ENCODE measurements around the gene HSH2D. TPM values are rescaled to one million over a fixed set of nuclear protein-coding genes. Genes with fewer than 3 reads are reported as not detected.
A peak's percentile ranks its signal among the peaks of the same experiment; 100 is the strongest.

The HSH2D gene
- total RNA-seq, 1 experiment from 2014 or later = 0.23 TPM

- no peaks in the 10 kb centered on the region for H3K27me3 Mint-ChIP-seq (ENCODE audit: insufficient read depth, unreplicated experiment)
- ChIA-PET CTCF (interaction anchor here (0.5 to 2.0 kb wide), 5 partner anchors 34 to 73 kb away, joined by 3 to 12 read pairs (median 6); partner anchors contain the start of genes FAM32A and TPM4), POLR2A (interaction anchor here (1.2 kb wide), 1 partner anchor 36 kb away, joined by 6 read pairs; the partner anchor contains the start of gene TPM4)
- H3K4me3 Mint-ChIP-seq (ENCODE audit: unreplicated experiment) = peak overlapping the region; percentile 96
- TSS peak; percentile 78 for BruUV-seq (replicated peaks)
- peaks cover 17% of the 10 kb centered on the region for H3K4me1 Mint-ChIP-seq (ENCODE audit: low read depth, unreplicated experiment)
- peak overlapping the region; percentile 72 for H3K4me3 ChIP-seq (ENCODE audit: low read depth, low read length)
- H3K36me3 Mint-ChIP-seq (ENCODE audit: insufficient read depth, unreplicated experiment) = peaks cover 42% of the 10 kb centered on the region
- intact Hi-C loops (cut with micrococcal nuclease; ENCODE audit: unreplicated experiment) = loop anchor here (1.0 to 2.0 kb wide), 6 partner anchors 14 to 71 kb away; partner anchors contain the start of gene TPM4
- no peaks in the 10 kb centered on the region for H3K9me3 ChIP-seq
- no peaks in the 10 kb centered on the region for H3K36me3 ChIP-seq (ENCODE audit: control insufficient read depth, insufficient read depth, low read length)
- no peaks in the 10 kb centered on the region for H3K9me3 Mint-ChIP-seq (ENCODE audit: unreplicated experiment)
- peaks cover 25% of the 10 kb centered on the region for H3K4me1 ChIP-seq
- DNase-seq = no peak
- no peak for TF ChIP-seq CTCF (IDR thresholded peaks at IDR 0.05; ENCODE audit: insufficient read depth in 1 of 2, low read depth in 1 of 2, low read length in 1 of 2, severe bottlenecking in 1 of 2, unreplicated experiment in 1 of 2)
- H3K27ac Mint-ChIP-seq (ENCODE audit: unreplicated experiment) = peak overlapping the region; percentile 95
- H3K27me3 ChIP-seq (replicated peaks; ENCODE audit: control insufficient read depth, insufficient read depth, low read length) = no peaks in the 10 kb centered on the region
Measured at GRCh38 chr19:16111909-16112752, 31.4 kb upstream of the HSH2D start.

DNA sequence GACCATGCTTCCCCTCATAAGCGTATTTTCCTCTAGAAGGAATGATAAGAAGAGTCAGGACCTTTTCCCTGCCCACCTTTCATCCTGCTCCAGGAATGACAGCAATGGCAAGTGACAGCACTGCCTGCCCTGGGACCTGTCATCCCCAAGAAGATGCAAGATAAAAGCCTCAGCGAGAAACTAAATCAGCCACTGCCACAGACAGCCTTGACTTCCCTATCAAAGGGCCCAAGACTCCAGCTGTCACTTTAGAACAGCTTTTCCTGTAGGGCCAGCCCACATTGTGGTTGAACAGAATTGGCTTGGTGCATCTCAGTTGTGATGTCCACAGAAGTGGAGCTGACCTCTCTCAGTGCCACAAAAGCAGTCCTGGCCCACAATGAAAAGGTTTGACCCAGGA lies 30.7 kb upstream of the HSH2D start:
- Histone ChIP-seq H3K27me3 (replicated peaks; ENCODE audit: control insufficient read depth, insufficient read depth, low read length) (no peaks in the 10 kb centered on the region), H3K36me3 (ENCODE audit: control insufficient read depth, insufficient read depth, low read length) (no peaks in the 10 kb centered on the region), H3K4me1 (peaks cover 25% of the 10 kb centered on the region), H3K9me3 (no peaks in the 10 kb centered on the region), H3K4me3 (ENCODE audit: low read depth, low read length) (peak overlapping the region; percentile 72)
- H3K9me3 Mint-ChIP-seq (ENCODE audit: unreplicated experiment) = no peaks in the 10 kb centered on the region
- CTCF ChIA-PET = interaction anchor here (0.7 kb wide), 1 partner anchor 71 kb away, joined by 3 read pairs; no protein-coding TSS in a partner anchor
- H3K27me3 Mint-ChIP-seq (ENCODE audit: insufficient read depth, unreplicated experiment) = no peaks in the 10 kb centered on the region
- no peak for TF ChIP-seq CTCF (IDR thresholded peaks at IDR 0.05; ENCODE audit: insufficient read depth in 1 of 2, low read depth in 1 of 2, low read length in 1 of 2, severe bottlenecking in 1 of 2, unreplicated experiment in 1 of 2)
- peaks cover 12% of the 10 kb centered on the region for H3K4me1 Mint-ChIP-seq (ENCODE audit: low read depth, unreplicated experiment)
- POLR2A ChIA-PET = interaction anchor here (0.6 kb wide), 1 partner anchor 50 kb away, joined by 3 read pairs; no protein-coding TSS in a partner anchor
- BruUV-seq (replicated peaks) = no TSS peak
- DNase-seq = no peak
- peak overlapping the region; percentile 95 for H3K27ac Mint-ChIP-seq (ENCODE audit: unreplicated experiment)
- H3K4me3 Mint-ChIP-seq (ENCODE audit: unreplicated experiment) = peak overlapping the region; percentile 96
- intact Hi-C loops (cut with micrococcal nuclease; ENCODE audit: unreplicated experiment) = no loop called here
- peaks cover 48% of the 10 kb centered on the region for H3K36me3 Mint-ChIP-seq (ENCODE audit: insufficient read depth, unreplicated experiment)

DNA sequence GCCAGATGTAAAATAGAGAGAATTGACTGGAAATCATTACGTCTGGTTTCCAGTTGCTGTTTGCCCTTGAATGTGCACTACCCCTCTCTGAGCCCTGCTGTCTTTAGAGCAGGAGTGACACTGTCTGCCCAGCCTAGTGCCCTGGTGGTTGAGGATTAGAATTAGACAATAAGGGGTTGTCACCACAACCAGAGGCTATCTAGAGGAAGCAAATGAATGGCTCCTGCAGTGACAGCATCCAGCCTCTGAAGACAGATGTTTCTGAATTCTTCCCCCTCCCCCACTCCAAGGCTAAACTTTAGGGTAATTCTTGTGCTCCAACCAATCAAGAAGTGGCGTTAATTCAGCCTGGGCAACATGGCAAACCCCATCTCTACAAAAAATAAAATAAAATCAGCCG lies 29.8 kb upstream of the HSH2D start:
- H3K9me3 Mint-ChIP-seq (ENCODE audit: unreplicated experiment) = no peaks in the 10 kb centered on the region
- DNase-seq = no peak
- no peaks in the 10 kb centered on the region for H3K9me3 ChIP-seq
- H3K4me1 ChIP-seq = peaks cover 25% of the 10 kb centered on the region
- H3K36me3 Mint-ChIP-seq (ENCODE audit: insufficient read depth, unreplicated experiment) = peaks cover 58% of the 10 kb centered on the region
- no peak for TF ChIP-seq CTCF (IDR thresholded peaks at IDR 0.05; ENCODE audit: insufficient read depth in 1 of 2, low read depth in 1 of 2, low read length in 1 of 2, severe bottlenecking in 1 of 2, unreplicated experiment in 1 of 2)
- H3K36me3 ChIP-seq (ENCODE audit: control insufficient read depth, insufficient read depth, low read length) = peaks cover 3% of the 10 kb centered on the region
- H3K4me3 ChIP-seq (ENCODE audit: low read depth, low read length) = no peak overlapping the region
- no TSS peak for BruUV-seq (replicated peaks)
- H3K4me3 Mint-ChIP-seq (ENCODE audit: unreplicated experiment) = peak overlapping the region; percentile 24
- no peak overlapping the region for H3K27ac Mint-ChIP-seq (ENCODE audit: unreplicated experiment)
- peaks cover 12% of the 10 kb centered on the region for H3K4me1 Mint-ChIP-seq (ENCODE audit: low read depth, unreplicated experiment)
- H3K27me3 Mint-ChIP-seq (ENCODE audit: insufficient read depth, unreplicated experiment) = no peaks in the 10 kb centered on the region
- no peaks in the 10 kb centered on the region for H3K27me3 ChIP-seq (replicated peaks; ENCODE audit: control insufficient read depth, insufficient read depth, low read length)
- POLR2A ChIA-PET = no interaction called here
- intact Hi-C loops (cut with micrococcal nuclease; ENCODE audit: unreplicated experiment) = no loop called here
- CTCF ChIA-PET = no interaction called here

Data from Caco-2 (cell line).